Large intestine (tissue), 3 donors: ENCODE results near the gene SPDL1. TPM values are rescaled to one million over a fixed set of nuclear protein-coding genes. Genes with fewer than 3 reads are reported as not detected.
"Not testable (repeated sequence)": the region's sequence is repeated elsewhere in the genome, so short reads cannot be mapped to it uniquely, and the experiment has no call there.

Experiments used
- DNase-seq, 2 donors: peaks; one replicate each; pipeline versions ENCODE4 v3.0.0 to v3.0.0-alpha.2; 2013
- H3K27ac ChIP-seq: one replicate; pipeline ENCODE4 v1.5.1; 2013; ENCODE audit warnings: low read length
- H3K27me3 ChIP-seq: 2 replicates; pipeline ENCODE4 v1.6.1; 2013; ENCODE audit warnings: low read length; ENCODE audit not compliant: control insufficient read depth, insufficient read depth
- H3K36me3 ChIP-seq: 2 replicates; pipeline ENCODE4 v1.6.1; 2013; ENCODE audit warnings: low read length; ENCODE audit not compliant: control insufficient read depth, insufficient read depth
- H3K4me1 ChIP-seq: one replicate; pipeline ENCODE4 v1.6.1; 2013; ENCODE audit warnings: low read length; ENCODE audit not compliant: control insufficient read depth, insufficient read depth
- H3K4me3 ChIP-seq: one replicate; pipeline ENCODE4 v1.5.1; 2013; ENCODE audit warnings: low read length
- H3K9me3 ChIP-seq: one replicate; pipeline ENCODE4 v1.6.1; 2013; ENCODE audit warnings: mild to moderate bottlenecking, low read depth, low read length, moderate library complexity; ENCODE audit not compliant: control insufficient read depth
- WGBS: methylation state at CpG from one replicate; pipeline ENCODE4 v1.1.5; 2013; ENCODE audit warnings: low lambda C conversion rate; ENCODE audit not compliant: insufficient coverage; 5-methylcytosine and 5-hydroxymethylcytosine counted together
- polyA plus RNA-seq: library from polyadenylated mRNA; unstranded; fragments of 120-200 nt; gene quantifications from one replicate; pipeline ENCODE4 v1.2.1, GENCODE V29; 2013

Gene SPDL1
- polyA plus RNA-seq, 1 donor: 15.4 TPM

DNA sequence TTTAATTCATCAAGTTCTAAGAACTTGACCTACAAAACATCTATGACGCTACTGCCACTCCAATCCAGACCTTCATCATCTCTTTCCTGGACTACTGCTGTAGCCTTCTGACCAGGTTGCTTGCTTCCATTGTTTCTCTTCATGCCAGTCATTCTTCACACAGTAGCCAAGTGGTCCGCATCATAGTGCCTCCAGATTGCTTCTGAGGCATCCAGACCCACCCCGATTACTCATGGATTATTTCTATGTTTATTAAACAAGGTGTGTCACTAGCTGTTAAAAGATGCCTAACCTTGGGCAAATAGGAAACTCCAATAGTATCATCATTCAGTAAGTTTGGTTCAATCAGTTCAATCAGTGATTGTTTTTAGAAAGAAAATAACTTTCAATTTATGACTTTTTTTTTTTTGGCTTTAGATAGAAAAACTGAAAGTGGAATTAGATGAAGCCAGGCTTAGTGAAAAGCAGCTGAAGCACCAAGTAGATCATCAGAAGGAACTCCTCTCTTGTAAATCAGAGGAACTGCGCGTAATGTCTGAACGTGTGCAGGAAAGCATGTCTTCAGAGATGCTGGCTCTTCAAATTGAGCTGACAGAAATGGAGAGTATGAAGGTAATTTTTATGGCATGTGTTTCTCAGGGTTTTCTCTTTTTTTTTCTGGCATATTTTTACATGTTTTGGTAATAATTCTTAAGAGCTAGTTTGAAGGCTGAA is 9.5 kb downstream of the SPDL1 start:
- no peaks in the 10 kb centered on the region for H3K9me3 ChIP-seq
- H3K27me3 ChIP-seq: no peaks in the 10 kb centered on the region
- H3K4me1 ChIP-seq: no peaks in the 10 kb centered on the region
- H3K36me3 ChIP-seq: peaks cover 49% of the 10 kb centered on the region
- no CpG with 5 or more reads among the region's 6 CpGs for WGBS
- H3K27ac ChIP-seq: no peak overlapping the region
- H3K4me3 ChIP-seq: no peak overlapping the region
- DNase-seq: no peak

DNA sequence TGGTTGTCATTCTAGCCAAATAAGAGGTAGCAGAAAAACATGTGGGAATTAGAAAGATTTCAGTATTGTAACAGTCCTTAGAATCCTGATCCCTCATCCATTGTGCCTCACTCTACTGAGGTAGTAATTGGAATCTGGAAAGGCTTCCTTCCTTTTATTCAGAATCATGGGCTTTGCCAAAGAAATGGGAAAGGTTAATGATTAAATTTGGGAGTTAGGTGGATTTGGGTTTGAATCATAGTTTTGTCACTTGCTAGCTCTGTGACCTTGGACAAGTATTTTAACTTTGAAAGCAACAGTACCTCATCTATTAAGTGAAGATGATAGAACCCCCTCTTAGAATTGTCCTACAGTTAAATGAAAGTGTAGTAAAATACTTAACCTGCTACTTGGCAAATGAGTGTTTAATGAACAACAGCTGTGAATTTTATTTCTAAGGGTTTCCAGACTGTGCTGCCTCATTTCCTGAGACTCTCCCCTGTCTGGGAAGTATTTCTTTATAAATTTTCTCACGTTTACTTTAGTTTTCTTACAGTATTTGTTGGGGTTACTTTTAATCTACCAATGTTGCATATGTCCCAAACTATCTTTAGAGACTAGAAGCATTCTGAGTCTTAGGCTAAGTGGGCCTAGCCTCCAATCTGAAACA is 11.7 kb downstream of the SPDL1 start:
- H3K36me3 ChIP-seq: peaks cover 49% of the 10 kb centered on the region
- no peak overlapping the region for H3K4me3 ChIP-seq
- no peaks in the 10 kb centered on the region for H3K27me3 ChIP-seq
- no peaks in the 10 kb centered on the region for H3K4me1 ChIP-seq
- H3K27ac ChIP-seq: no peak overlapping the region
- no peaks in the 10 kb centered on the region for H3K9me3 ChIP-seq
- no CpG with 5 or more reads among the region's 1 CpG for WGBS
- no peak for DNase-seq

DNA sequence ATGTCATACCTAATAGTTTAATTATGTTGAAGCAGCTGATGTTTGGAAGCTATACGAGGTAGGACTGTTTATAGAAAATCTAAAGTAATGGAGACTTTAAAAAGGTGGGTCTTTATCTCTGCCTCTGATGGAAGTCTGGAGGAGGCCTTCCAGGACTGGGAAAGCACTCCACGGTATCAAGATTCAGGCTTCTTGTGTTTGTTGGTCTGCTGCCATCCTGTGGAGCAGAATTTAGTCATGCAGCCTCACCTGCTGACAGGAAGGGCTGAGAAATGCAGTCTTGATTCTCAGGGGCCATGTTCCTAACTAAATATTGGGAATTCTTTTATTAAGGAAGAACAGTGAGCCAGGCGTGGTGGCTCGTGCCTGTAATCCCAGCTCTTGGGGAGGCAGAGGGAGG is 15.9 kb downstream of the SPDL1 start:
- no peak for DNase-seq
- no CpG with 5 or more reads among the region's 4 CpGs for WGBS
- H3K27me3 ChIP-seq: no peaks in the 10 kb centered on the region
- no peaks in the 10 kb centered on the region for H3K9me3 ChIP-seq
- H3K4me1 ChIP-seq: no peaks in the 10 kb centered on the region
- H3K36me3 ChIP-seq: peaks cover 44% of the 10 kb centered on the region
- no peak overlapping the region for H3K27ac ChIP-seq
- H3K4me3 ChIP-seq: no peak overlapping the region

DNA sequence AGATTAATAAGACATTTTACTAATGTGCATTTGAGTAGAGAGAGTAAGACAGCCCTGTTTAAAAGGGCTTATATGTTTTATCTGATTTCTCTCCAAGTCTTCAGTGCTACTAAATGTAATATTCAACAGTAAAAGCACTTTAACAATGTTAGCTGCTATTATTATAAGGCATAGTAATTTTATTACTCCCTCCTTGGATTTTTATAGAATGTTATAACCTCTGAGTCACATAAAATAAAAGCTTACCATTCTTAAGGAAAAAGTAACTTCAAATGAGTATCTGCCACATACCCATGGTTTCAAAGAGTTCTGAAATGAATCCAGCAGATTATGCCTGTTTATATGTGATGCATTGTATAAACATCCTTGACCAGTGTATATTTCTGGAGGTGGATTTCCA is 19.0 kb downstream of the SPDL1 start:
- no peaks in the 10 kb centered on the region for H3K27me3 ChIP-seq
- no peaks in the 10 kb centered on the region for H3K9me3 ChIP-seq
- peaks cover 26% of the 10 kb centered on the region for H3K36me3 ChIP-seq
- H3K4me1 ChIP-seq: no peaks in the 10 kb centered on the region
- H3K4me3 ChIP-seq: no peak overlapping the region
- no peak for DNase-seq
- H3K27ac ChIP-seq: no peak overlapping the region

DNA sequence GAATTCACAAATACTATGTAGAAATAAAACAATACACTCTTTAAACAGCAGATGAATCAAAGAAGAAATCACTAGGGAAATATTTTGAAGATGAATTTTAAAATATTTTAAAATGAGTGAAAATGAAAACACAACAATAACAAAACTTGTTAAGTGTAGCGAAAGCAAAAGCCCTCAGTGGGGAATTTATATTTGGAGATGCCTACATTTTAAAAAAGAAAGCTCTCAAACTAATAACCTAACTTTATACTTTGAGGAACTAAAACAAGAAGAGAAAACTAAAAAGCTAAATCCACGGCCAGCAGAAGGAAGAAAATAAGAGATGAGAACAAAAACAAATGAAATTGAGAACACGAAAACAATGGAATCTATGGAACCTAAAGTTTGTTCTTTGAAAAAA is 22.7 kb downstream of the SPDL1 start:
- no peak overlapping the region for H3K27ac ChIP-seq
- peaks cover 11% of the 10 kb centered on the region for H3K36me3 ChIP-seq
- no peak overlapping the region for H3K4me3 ChIP-seq
- WGBS: 90% methylated on average over 2 of the region's 3 CpGs
- H3K4me1 ChIP-seq: no peaks in the 10 kb centered on the region
- H3K9me3 ChIP-seq: no peaks in the 10 kb centered on the region
- H3K27me3 ChIP-seq: no peaks in the 10 kb centered on the region
- no peak for DNase-seq

DNA sequence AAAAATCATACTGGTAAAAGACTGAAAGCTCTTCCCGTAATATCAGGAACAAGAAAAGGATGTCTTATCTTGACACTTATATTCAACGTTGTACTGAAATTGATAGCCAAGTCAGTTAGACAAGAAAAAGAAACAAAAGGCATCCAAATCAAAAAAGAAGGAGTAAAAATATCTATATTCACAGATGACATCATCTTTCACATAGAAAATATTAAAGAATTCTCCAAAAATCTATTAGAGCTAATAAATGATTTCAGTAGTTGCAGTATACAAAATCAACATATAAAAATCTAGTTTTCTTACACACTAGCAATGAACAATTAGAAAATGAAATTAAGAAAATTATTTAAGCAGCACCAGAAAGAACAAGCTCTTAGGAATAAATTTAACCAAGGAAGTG is 24.3 kb downstream of the SPDL1 start:
- Histone ChIP-seq H3K9me3 (no peaks in the 10 kb centered on the region), H3K4me1 (no peaks in the 10 kb centered on the region), H3K27me3 (no peaks in the 10 kb centered on the region), H3K36me3 (peaks cover 4% of the 10 kb centered on the region), H3K4me3 (no peak overlapping the region), H3K27ac (no peak overlapping the region)
- 69% methylated on average over 2 of the region's 2 CpGs for WGBS
- DNase-seq: no peak

DNA sequence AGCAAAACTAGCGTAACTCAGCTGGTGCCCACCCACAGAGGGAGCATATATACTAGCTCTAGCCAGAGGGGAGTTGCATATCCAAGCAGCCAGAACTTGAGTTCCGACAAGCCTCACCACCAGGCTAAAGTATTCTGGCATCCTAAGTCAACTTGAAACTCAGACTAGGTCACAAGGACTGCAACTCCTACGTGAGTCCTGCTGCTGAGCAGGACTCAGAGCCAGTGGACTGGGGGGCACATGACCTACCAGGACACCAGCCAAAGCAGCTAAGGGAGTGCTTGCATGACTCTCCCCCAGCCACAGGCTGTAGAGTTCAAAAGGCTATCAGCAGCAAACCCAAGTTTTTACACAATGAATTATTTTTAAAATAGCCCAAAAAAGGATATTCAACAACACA is 26.1 kb downstream of the SPDL1 start:
- H3K4me3 ChIP-seq: no peak overlapping the region
- WGBS: no CpG with 5 or more reads among the region's 3 CpGs
- no peaks in the 10 kb centered on the region for H3K27me3 ChIP-seq
- no peak overlapping the region for H3K27ac ChIP-seq
- no peak for DNase-seq
- no peaks in the 10 kb centered on the region for H3K4me1 ChIP-seq
- no peaks in the 10 kb centered on the region for H3K36me3 ChIP-seq
- no peaks in the 10 kb centered on the region for H3K9me3 ChIP-seq

DNA sequence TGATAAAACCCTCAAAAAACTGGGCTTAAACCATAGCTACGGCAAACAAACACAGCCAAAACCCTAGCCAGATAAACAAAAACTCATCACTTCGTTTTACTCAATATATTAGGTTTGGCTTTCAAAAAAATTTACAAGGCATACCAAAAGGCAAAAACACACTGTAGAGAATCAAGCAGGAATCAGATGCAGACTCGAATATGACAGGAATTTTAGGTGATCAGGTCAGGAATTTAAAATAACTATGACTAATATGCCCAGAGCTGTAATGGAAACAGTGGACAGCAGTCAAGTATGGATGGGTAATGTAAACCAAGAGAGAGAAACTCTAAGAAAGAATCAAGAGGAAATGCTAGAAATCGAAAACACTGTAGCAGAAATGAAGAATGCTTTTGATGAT is 27.0 kb downstream of the SPDL1 start:
- DNase-seq: no peak
- WGBS: 88% methylated on average over 2 of the region's 4 CpGs
- Histone ChIP-seq H3K27ac (no peak overlapping the region), H3K36me3 (no peaks in the 10 kb centered on the region), H3K27me3 (no peaks in the 10 kb centered on the region), H3K9me3 (no peaks in the 10 kb centered on the region), H3K4me3 (no peak overlapping the region), H3K4me1 (no peaks in the 10 kb centered on the region)

DNA sequence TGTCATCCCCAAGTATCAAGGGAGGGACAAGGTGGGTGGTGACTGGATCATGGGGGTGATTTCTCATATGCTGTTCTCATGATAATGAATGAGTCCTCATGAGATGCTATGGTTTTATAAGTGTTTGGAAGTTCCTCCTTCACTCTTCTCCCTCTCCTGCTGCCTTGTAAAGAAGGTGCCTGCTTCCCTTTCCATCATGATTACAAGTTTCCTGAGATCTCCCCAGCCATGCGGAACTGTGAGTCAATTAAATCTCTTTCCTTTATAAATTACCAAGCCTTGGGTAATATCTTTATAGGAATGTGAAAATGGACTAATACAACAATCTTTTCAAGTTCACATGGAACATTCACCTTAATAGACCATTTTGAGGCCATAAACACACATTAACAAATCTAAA is 32.0 kb downstream of the SPDL1 start:
- H3K4me3 ChIP-seq: no peak overlapping the region
- 80% methylated on average over 1 of the region's 1 CpG for WGBS
- DNase-seq: no peak
- H3K9me3 ChIP-seq: no peaks in the 10 kb centered on the region
- H3K27ac ChIP-seq: no peak overlapping the region
- no peaks in the 10 kb centered on the region for H3K27me3 ChIP-seq
- no peaks in the 10 kb centered on the region for H3K36me3 ChIP-seq
- H3K4me1 ChIP-seq: no peaks in the 10 kb centered on the region

DNA sequence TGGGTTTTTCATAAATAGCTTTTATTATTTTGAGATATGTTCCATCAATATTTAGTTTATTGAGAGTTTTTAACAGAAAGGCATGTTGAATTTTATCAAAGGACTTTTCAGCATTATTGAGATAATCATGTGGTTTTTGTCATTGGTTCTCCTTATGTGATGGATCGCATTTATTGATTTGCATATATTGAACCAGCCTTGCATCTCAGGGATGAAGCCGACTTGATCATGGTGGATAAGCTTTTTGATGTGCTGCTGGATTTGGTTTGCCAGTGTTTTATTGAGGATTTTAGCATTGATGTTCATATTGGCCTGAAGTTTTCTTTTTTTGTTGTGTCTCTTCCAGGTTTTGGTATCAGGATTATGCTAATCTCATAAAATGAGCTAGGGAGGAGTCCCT is 40.7 kb downstream of the SPDL1 start:
- not testable (repeated sequence) for H3K9me3 ChIP-seq, H3K27ac ChIP-seq, H3K27me3 ChIP-seq, H3K36me3 ChIP-seq, H3K4me1 ChIP-seq, H3K4me3 ChIP-seq, DNase-seq
- WGBS: no CpG with 5 or more reads among the region's 2 CpGs

DNA sequence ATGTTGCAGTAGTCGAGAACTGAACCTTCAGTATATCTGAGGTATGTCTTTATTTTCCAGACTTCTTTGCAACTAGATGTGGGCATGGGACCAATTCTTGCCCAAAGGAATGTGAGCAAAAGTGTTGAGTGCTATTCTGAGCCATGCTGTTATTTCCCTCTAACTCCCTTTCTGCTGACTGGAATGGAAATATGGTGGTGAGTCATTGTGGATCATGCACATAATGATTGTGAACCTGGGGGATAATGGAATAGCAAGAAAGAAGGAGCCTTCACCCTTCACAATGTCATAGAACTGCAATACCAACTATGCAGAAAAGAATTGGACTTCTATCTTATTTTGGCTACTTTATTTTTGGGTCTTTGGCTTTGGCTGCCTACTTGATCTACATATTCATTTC is 43.2 kb downstream of the SPDL1 start:
- Histone ChIP-seq H3K36me3 (no peaks in the 10 kb centered on the region), H3K27ac (no peak overlapping the region), H3K4me1 (no peaks in the 10 kb centered on the region), H3K4me3 (no peak overlapping the region), H3K27me3 (no peaks in the 10 kb centered on the region), H3K9me3 (no peaks in the 10 kb centered on the region)
- WGBS: no CpG with 5 or more reads among the region's 1 CpG
- DNase-seq: no peak
